ENCODE data around the gene TRAPPC12. TPM values are rescaled to one million over a fixed set of nuclear protein-coding genes. Genes with fewer than 3 reads are reported as not detected.
A peak's percentile ranks its signal among the peaks of the same experiment; 100 is the strongest.

The TRAPPC12 gene
- total RNA-seq, 1 experiment from 2014 or later = 77.0 TPM

- H3K27me3 Mint-ChIP-seq (ENCODE audit: unreplicated experiment) = no peaks in the 10 kb centered on the region
- H3K36me3 Mint-ChIP-seq (ENCODE audit: insufficient read depth, unreplicated experiment) = peaks cover 21% of the 10 kb centered on the region
- no peaks in the 10 kb centered on the region for H3K4me1 Mint-ChIP-seq (ENCODE audit: low read depth, unreplicated experiment)
- CTCF ChIA-PET = no interaction called here
- no peak overlapping the region for H3K4me3 Mint-ChIP-seq (ENCODE audit: low read depth, unreplicated experiment)
- no peak overlapping the region for H3K27ac Mint-ChIP-seq (ENCODE audit: unreplicated experiment)
- BruUV-seq (replicated peaks) = no TSS peak
- H3K9me3 Mint-ChIP-seq (ENCODE audit: low read depth, unreplicated experiment) = no peaks in the 10 kb centered on the region
- DNase-seq = no peak
- intact Hi-C loops (cut with micrococcal nuclease; ENCODE audit: unreplicated experiment) = no loop called here
- no peak for TF ChIP-seq CTCF (IDR thresholded peaks at IDR 0.05; ENCODE audit: unreplicated experiment)
Measured at GRCh38 chr2:3476985-3477327, 97.5 kb downstream of the TRAPPC12 start.

- TF ChIP-seq CTCF (IDR thresholded peaks at IDR 0.05; ENCODE audit: unreplicated experiment) = no peak
- H3K4me3 Mint-ChIP-seq (ENCODE audit: low read depth, unreplicated experiment) = no peak overlapping the region
- intact Hi-C loops (cut with micrococcal nuclease; ENCODE audit: unreplicated experiment) = no loop called here
- H3K27ac Mint-ChIP-seq (ENCODE audit: unreplicated experiment) = no peak overlapping the region
- CTCF ChIA-PET = no interaction called here
- H3K9me3 Mint-ChIP-seq (ENCODE audit: low read depth, unreplicated experiment) = no peaks in the 10 kb centered on the region
- no TSS peak for BruUV-seq (replicated peaks)
- no peaks in the 10 kb centered on the region for H3K27me3 Mint-ChIP-seq (ENCODE audit: unreplicated experiment)
- H3K36me3 Mint-ChIP-seq (ENCODE audit: insufficient read depth, unreplicated experiment) = peaks cover 19% of the 10 kb centered on the region
- no peak for DNase-seq
- H3K4me1 Mint-ChIP-seq (ENCODE audit: low read depth, unreplicated experiment) = no peaks in the 10 kb centered on the region
Measured at GRCh38 chr2:3478846-3479385, 99.4 kb downstream of the TRAPPC12 start.

- CTCF ChIA-PET = no interaction called here
- BruUV-seq (replicated peaks) = no TSS peak
- Mint-ChIP-seq H3K4me3 (ENCODE audit: low read depth, unreplicated experiment) (no peak overlapping the region), H3K27me3 (ENCODE audit: unreplicated experiment) (no peaks in the 10 kb centered on the region), H3K9me3 (ENCODE audit: low read depth, unreplicated experiment) (no peaks in the 10 kb centered on the region), H3K36me3 (ENCODE audit: insufficient read depth, unreplicated experiment) (peaks cover 19% of the 10 kb centered on the region), H3K4me1 (ENCODE audit: low read depth, unreplicated experiment) (no peaks in the 10 kb centered on the region), H3K27ac (ENCODE audit: unreplicated experiment) (no peak overlapping the region)
- no peak for DNase-seq
- TF ChIP-seq CTCF (IDR thresholded peaks at IDR 0.05; ENCODE audit: unreplicated experiment) = no peak
- intact Hi-C loops (cut with micrococcal nuclease; ENCODE audit: unreplicated experiment) = no loop called here
Measured at GRCh38 chr2:3479430-3480320, 100.2 kb downstream of the TRAPPC12 start.

GRCh38 chr2:3480352-3481010, 101.0 kb downstream of the TRAPPC12 start:
- Mint-ChIP-seq H3K27ac (ENCODE audit: unreplicated experiment) (no peak overlapping the region), H3K4me3 (ENCODE audit: low read depth, unreplicated experiment) (no peak overlapping the region), H3K36me3 (ENCODE audit: insufficient read depth, unreplicated experiment) (peaks cover 19% of the 10 kb centered on the region), H3K9me3 (ENCODE audit: low read depth, unreplicated experiment) (no peaks in the 10 kb centered on the region), H3K4me1 (ENCODE audit: low read depth, unreplicated experiment) (no peaks in the 10 kb centered on the region), H3K27me3 (ENCODE audit: unreplicated experiment) (no peaks in the 10 kb centered on the region)
- TF ChIP-seq CTCF (IDR thresholded peaks at IDR 0.05; ENCODE audit: unreplicated experiment) = no peak
- CTCF ChIA-PET = no interaction called here
- BruUV-seq (replicated peaks) = no TSS peak
- intact Hi-C loops (cut with micrococcal nuclease; ENCODE audit: unreplicated experiment) = no loop called here
- peak; percentile 15 for DNase-seq
